Measurements from ENCODE around the gene PHF1.
"Not testable (repeated sequence)": the region's sequence is repeated elsewhere in the genome, so short reads cannot be mapped to it uniquely, and the experiment has no call there.

PHF1 gene

GRCh38 chr6:33410711-33411631, at the start of gene PHF1:
Gene PHF1 (plus strand): TSS chr6:33411014. CDS start chr6:33412264, 1,250 bp downstream.
- peak in 17 of 56 donors; percentile 48 to 84 (median 72) for DNase-seq

DNA sequence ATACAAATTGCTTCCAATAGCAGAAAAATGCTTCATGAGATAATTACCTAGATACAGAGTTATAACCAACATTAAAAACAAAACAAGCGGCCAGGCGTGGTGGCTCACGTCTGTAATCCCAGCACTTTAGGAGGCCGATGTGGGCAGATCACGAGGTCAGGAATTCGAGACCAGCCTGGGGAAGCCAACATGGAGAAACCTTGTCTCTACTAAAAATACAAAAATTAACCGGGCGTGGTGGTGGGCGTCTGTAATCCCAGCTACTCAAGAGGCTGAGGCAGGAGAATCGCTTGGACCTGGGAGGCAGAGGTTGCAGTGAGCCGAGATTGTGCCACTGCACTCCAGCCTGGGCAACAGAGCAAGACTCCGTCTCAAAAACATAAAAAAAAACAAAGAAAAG, 47.3 kb upstream of the PHF1 start:
- DNase-seq = not testable (repeated sequence)

DNA sequence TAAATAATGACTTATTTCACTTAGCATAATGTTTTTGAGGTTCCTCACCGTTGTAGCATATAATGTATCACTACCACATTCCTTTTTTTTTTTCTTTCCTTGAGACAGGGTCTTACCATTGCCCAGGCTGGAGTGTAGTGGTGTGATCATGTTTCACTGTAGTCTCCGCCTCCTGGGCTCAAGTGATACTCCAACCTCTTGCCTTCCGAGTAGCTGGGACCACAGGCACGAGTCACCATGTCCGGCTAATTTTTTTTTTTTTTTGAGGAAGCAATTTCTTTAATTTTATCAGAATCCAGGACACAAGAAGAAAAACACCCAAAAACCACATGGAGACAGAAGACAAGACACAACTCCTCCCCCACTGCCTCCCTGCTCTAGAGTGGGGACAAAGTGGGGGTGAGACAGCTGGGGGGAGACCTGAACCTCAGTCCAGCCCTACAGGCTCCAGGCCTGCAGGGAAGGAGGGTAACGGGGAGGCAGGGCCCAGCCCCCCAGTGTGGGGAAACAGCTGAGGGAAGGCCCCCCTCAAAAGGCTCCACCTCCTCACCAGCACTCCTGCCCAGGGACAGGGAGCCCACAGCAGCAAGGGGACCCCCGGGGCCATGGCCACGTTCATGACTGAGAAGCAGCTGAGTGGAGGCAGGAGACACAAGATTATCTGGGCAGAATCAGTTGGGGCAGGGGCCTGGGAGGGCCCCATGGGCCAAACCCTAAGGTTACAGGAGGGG, 46.2 kb upstream of the PHF1 start:
- not testable (repeated sequence) for DNase-seq

DNA sequence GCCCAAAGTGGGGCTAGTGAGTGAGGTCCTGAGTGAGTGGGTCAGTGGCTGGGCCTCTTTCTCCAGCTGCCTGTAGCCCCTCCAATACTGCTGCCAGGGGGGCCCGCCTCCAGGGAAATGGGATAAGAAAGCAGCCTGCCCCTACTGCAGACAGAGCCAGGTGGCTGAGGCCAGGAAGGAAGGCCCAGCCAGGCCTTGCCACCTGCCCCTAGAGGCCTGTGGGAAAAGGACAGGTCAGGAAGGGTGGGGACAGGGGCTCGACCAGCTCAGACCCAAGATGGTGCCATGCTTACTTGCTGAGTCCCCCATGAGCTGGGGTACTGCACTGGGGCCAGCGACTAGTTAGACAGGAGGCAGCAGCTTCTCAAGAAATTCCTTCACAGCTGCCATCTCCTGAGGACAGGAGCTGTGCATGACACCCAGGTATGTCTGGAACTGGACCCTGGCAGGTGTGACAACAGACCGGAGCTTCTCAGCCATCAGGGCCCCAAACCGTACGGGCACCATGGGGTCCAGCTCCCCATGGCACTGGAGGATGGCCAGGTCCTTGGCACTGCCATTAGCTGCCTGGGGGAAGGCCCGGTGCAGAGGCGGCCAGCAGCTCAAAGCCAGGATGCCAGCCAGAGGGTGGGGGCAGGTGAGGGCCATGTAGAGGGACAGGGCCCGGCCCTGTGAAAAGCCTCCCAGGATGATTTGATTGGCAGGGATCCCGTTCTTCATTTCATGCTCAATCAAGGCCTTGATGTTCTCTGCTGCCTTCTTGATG, 45.4 kb upstream of the PHF1 start:
- DNase-seq = not testable (repeated sequence)

DNA sequence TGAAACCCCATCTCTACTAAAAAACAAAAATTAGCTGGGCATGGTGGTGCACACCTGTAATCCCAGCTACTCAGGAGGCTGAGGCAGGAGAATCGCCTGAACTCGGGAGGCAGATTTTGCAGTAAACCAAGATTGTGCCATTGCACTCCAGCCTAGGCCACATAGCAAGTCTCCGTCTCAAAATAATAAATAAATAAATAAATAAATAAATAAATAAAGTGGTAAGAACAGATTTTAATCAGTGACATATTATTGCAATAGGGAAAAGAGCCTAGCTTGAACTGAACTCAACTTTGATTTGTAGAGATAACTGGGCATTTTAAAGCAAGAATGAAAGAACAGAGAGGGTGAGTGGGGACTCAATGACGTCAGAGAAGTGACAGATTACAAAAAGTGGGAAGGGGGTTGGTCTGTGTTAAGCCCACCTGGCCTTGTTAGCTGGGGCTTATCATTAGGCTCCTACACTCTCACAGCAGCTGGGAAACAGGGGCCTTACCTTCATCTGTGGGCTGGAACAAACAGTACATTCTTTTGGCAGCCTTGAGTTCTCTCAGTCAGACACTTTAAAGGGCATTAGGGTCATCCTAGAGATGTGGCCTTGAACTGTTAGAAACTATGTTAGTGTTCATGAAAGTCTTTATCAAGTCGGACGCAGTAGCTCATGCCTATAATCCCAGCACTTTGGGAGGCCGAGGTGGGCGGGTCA, 43.7 kb upstream of the PHF1 start:
- DNase-seq = no peak

- not testable (repeated sequence) for DNase-seq
Measured at GRCh38 chr6:33367715-33368025, 43.1 kb upstream of the PHF1 start.

GRCh38 chr6:33371901-33372300, 38.9 kb upstream of the PHF1 start:
- DNase-seq = not testable (repeated sequence)

- DNase-seq = no peak
Measured at GRCh38 chr6:33372526-33373123, 38.2 kb upstream of the PHF1 start.

- no peak for DNase-seq
Measured at GRCh38 chr6:33373960-33374910, 36.6 kb upstream of the PHF1 start.

GRCh38 chr6:33375143-33375671, 35.6 kb upstream of the PHF1 start:
- peak in 13 of 56 donors; percentile 0 to 54 (median 4) for DNase-seq

DNA sequence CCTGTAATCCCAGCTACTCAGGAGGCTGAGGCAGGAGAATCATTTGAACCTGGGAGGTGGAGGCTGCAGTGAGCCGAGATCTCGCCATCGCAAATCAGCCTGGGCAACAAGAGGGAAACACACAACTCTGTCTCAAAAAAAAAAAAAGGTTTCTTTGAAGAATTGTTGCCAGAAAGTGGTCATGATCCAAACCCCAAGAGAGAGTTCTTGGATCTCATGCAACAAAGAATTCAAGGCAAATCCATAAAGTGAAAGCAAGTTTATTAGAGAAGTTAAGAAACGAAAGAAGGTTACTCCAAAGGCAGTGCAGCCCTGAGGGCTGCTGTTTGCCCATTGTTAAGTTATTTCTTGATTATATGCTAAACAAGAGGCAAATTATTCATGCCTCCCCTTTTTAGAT, 33.6 kb upstream of the PHF1 start:
- DNase-seq = no peak

DNA sequence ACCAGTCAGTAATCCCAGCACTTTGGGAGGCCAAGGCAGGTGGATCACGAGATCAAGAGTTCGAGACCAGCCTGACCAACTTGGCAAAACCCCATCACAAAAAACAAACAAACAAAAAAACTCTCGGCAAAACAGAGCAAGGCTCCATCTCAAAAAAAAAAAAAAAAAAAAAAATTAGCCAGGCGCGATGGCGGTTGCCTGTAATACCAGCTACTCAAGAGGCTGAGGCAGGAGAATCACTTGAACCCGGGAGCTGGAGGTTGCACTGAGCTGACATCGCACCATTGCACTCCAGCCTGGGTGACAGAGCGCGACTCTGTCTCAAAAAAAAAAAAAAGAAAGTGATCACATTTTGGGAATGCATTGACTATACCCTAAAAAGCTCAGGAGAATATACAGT, 31.6 kb upstream of the PHF1 start:
- not testable (repeated sequence) for DNase-seq

- DNase-seq = no peak
Measured at GRCh38 chr6:33380272-33380981, 30.4 kb upstream of the PHF1 start.

DNA sequence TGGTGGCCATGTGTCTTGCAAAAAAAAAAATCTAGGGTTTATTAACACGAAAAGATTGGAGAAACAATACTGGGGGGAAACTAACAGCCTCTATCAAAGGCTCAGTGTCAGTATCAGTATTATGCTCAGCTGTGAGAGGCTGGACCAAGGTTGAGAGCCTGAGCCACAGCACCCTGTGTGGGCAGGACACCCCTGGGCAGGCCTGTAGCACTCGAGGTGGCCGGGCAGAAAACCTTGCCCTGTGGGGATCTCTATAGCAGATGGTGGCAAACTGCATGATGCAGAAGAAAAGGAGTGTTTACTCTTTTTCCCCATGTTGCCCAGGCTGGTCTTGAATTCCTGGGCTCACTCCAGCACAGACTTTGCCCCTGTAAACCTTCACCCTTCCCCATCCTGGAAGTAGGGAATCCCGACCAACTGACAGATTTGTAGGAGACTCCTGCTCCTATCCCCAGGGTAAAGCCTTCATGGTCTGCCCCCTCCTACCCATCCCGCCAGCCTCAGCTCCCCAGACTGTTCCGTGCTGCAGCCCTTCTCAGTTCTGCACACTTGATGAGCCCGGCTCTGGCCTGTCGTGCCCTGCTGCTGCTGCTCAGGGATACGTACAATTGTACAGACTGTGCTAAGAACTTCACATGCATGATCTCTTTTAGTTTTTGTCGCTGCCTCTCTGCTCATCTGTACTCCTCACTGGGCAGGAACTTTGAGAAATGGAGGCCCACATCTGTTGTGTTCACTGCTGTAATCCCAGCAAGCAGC, 27.2 kb upstream of the PHF1 start:
- DNase-seq = no peak

GRCh38 chr6:33384581-33385020, 26.2 kb upstream of the PHF1 start:
- DNase-seq = no peak

GRCh38 chr6:33390173-33390572, 20.6 kb upstream of the PHF1 start:
- DNase-seq = no peak

DNA sequence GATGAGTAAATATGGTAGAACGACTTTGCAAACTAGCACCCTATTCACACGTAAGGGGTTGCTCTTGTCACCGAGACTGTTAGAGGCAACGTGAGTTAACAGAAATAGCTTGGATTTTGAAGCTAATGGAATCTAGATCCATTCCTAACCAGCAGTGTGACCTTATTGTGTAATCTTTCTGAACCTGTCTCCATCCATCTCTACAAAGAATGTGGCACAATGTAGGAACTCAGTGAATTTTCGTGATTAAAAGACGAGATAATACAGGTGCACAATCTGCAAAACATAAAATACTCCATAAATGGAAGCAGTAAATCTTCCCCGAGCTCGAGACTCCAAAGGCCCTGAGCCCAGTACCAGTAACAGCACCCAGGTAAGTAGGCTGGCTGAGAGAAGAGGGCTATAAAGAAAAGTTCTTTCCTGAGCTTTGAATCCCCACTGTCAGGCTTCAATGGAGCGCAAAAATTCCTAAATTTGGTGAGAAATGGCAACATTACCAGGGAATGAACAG, 20.0 kb upstream of the PHF1 start:
- no peak for DNase-seq
